OCI-LY7 (cell line): ENCODE measurements around the gene ZNF222.

Experiments
- EZH2phosphoT487 ChIP-seq: fragments of 200-600 bp; sonication (generic); IDR thresholded peaks from 2 replicates; pipeline ENCODE4 v1.6.1; 2018; ENCODE audit warnings: low read depth, borderline replicate concordance, mild to moderate bottlenecking, mixed run types, antibody characterized with exemption, low read length, moderate library complexity, mixed read lengths
- TF ChIP-seq, protein P1 (sequence below): fragments of 200-600 bp; sonication (generic); conservative IDR thresholded peaks from 2 replicates; pipeline ENCODE4 v1.5.1; 2014; ENCODE audit warnings: mild to moderate bottlenecking, antibody characterized with exemption, low read length, moderate library complexity, mixed read lengths

DNA sequence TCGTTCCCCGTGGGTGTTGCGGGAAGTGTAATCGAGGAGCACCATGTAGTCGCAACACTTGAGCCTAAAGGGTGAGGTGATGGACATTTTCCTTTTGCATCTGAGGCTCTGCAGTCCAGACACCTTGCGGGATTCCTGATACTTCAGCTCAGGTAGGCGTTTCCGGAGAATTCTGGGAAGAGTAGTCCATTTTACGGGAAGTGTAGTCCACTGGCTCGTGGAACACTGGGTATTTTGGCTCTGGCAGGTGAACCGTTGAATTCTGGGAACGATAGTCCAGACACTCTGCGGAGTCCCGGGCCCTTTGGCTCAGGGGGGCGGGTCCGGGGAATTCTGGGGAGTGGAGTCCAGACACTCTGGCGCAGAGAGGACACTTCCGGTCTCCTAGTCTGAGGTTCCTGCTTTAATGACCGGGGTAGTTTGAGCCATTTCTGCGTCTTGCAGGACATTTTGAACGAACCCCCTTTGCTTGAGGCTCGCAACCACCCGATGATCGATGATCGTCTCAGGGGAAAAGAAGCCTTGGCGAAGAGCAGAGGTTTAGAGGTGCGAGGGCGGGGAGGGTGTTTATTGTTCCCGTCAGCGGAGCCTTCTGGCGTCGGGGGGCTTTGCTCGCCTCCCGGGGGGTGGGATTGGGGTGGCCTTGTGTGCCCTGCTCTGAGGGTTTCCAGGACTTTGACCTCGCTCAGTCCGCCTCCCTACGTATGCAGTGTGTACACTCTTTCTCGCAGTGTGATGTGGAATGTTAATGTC is 26.6 kb downstream of the ZNF222 start, which contains the start of gene ZNF223:
- TF ChIP-seq, protein P1, sequence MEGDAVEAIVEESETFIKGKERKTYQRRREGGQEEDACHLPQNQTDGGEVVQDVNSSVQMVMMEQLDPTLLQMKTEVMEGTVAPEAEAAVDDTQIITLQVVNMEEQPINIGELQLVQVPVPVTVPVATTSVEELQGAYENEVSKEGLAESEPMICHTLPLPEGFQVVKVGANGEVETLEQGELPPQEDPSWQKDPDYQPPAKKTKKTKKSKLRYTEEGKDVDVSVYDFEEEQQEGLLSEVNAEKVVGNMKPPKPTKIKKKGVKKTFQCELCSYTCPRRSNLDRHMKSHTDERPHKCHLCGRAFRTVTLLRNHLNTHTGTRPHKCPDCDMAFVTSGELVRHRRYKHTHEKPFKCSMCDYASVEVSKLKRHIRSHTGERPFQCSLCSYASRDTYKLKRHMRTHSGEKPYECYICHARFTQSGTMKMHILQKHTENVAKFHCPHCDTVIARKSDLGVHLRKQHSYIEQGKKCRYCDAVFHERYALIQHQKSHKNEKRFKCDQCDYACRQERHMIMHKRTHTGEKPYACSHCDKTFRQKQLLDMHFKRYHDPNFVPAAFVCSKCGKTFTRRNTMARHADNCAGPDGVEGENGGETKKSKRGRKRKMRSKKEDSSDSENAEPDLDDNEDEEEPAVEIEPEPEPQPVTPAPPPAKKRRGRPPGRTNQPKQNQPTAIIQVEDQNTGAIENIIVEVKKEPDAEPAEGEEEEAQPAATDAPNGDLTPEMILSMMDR: no peak
- no peak for TF ChIP-seq EZH2phosphoT487
